Measurements from ENCODE around the gene TRAPPC2B. TPM values are rescaled to one million over a fixed set of nuclear protein-coding genes. Genes with fewer than 3 reads are reported as not detected.

The TRAPPC2B gene
- total and polyA plus RNA-seq, 2 of the 13 experiments (the other 11 are each of a cell fraction or from before 2014, with no cell fraction given) = 13.3 to 17.7 TPM

- H3K27ac ChIP-seq (ENCODE audit: extremely low read length, insufficient read depth, low read length) = no peak overlapping the region
- ATAC-seq = no peak
- no peak for FAIRE-seq
- intact Hi-C loops (cut with micrococcal nuclease; ENCODE audit: unreplicated experiment) (no loop called here), in situ Hi-C loops (cut with HindIII; ENCODE audit: extremely low pct_ligation_motif_present, low pct_unique_long_range_greater_than_20kb) (no loop called here)
- no peaks in the 10 kb centered on the region for H3K4me1 ChIP-seq (ENCODE audit: insufficient read depth, low read length)
- no TSS peak for BruUV-seq (replicated peaks)
- peaks cover 0 to 3% of the 10 kb centered on the region in 2 experiments; a peak in 2 of 5 replicates for H3K27me3 ChIP-seq (ENCODE audit: control insufficient read depth in 1 of 2, insufficient read depth in 2 of 2, low read length in 2 of 2)
- no peak overlapping the region for H3K4me2 ChIP-seq (ENCODE audit: low read depth, low read length)
- no peaks in the 10 kb centered on the region for H4K20me1 ChIP-seq (ENCODE audit: insufficient read depth, low read length)
- no peak for DNase-seq (ENCODE audit: low spot score)
- no peak overlapping the region for H3K4me3 ChIP-seq (replicated peaks in 1 of 3; ENCODE audit: insufficient read depth in 1 of 3, low read depth in 2 of 3, low read length in 3 of 3)
- H3K9ac ChIP-seq (ENCODE audit: insufficient read depth, low read depth, low read length) = no peak overlapping the region
- ChIA-PET POLR2A (no interaction called here), CTCF (ENCODE audit: low intra/inter-chr PET ratio, low total read pairs) (no interaction called here)
- H2AFZ ChIP-seq (ENCODE audit: low read length) = no peak overlapping the region
- TF ChIP-seq EHMT2 (IDR thresholded peaks at IDR 0.05; ENCODE audit: borderline replicate concordance, low read depth, low read length) = no peak
- TF ChIP-seq ZNF383 (CRISPR knock-in tag; IDR thresholded peaks at IDR 0.05; ENCODE audit: borderline replicate concordance) = no peak
- TF ChIP-seq ZBTB26 (CRISPR knock-in tag; IDR thresholded peaks at IDR 0.05; ENCODE audit: borderline replicate concordance) = no peak
- no peak for TF ChIP-seq ZNF180 (CRISPR knock-in tag; IDR thresholded peaks at IDR 0.05; ENCODE audit: borderline replicate concordance, low read depth)
- no peaks in the 10 kb centered on the region for H3K36me3 ChIP-seq (replicated peaks in 1 of 2; ENCODE audit: control insufficient read depth in 1 of 2, insufficient read depth in 2 of 2, low read length in 2 of 2)
- WGBS (ENCODE audit: low lambda C conversion rate) = 12% methylated on average over 6 of the region's 6 CpGs
- no peaks in the 10 kb centered on the region for H3K9me3 ChIP-seq (ENCODE audit: low read length)
- no peaks in the 10 kb centered on the region for H3K79me2 ChIP-seq (ENCODE audit: insufficient read depth, low read length)
Measured at GRCh38 chr19:57342582-57342981, 20.8 kb upstream of the TRAPPC2B start.

- peaks cover 21% of the 10 kb centered on the region for H3K4me1 ChIP-seq (ENCODE audit: insufficient read depth, low read length)
- no peak for DNase-seq (ENCODE audit: low spot score)
- no peak overlapping the region for H3K27ac ChIP-seq (ENCODE audit: extremely low read length, insufficient read depth, low read length)
- POLR2A ChIA-PET = interaction anchor here (0.6 kb wide), 1 partner anchor 87 kb away, joined by 3 read pairs; no protein-coding TSS in a partner anchor
- ATAC-seq = no peak
- no peak for FAIRE-seq
- no peaks in the 10 kb centered on the region for H3K9me3 ChIP-seq (ENCODE audit: low read length)
- H3K36me3 ChIP-seq (replicated peaks in 1 of 2; ENCODE audit: control insufficient read depth in 1 of 2, insufficient read depth in 2 of 2, low read length in 2 of 2) = peaks cover 0 to 3% of the 10 kb centered on the region in 2 experiments; a peak in 1 of 5 replicates
- in situ Hi-C loops (cut with HindIII; ENCODE audit: extremely low pct_ligation_motif_present, low pct_unique_long_range_greater_than_20kb) = no loop called here
- WGBS (ENCODE audit: low lambda C conversion rate) = 41% methylated on average over 3 of the region's 3 CpGs
- H3K4me2 ChIP-seq (ENCODE audit: low read depth, low read length) = no peak overlapping the region
- H4K20me1 ChIP-seq (ENCODE audit: insufficient read depth, low read length) = no peaks in the 10 kb centered on the region
- peaks cover 21% of the 10 kb centered on the region for H3K79me2 ChIP-seq (ENCODE audit: insufficient read depth, low read length)
- no peak overlapping the region for H3K4me3 ChIP-seq (replicated peaks in 1 of 3; ENCODE audit: insufficient read depth in 1 of 3, low read depth in 2 of 3, low read length in 3 of 3)
- CTCF ChIA-PET (ENCODE audit: low intra/inter-chr PET ratio, low total read pairs) = no interaction called here
- H3K9ac ChIP-seq (ENCODE audit: insufficient read depth, low read depth, low read length) = no peak overlapping the region
- no TSS peak for BruUV-seq (replicated peaks)
- H3K27me3 ChIP-seq (ENCODE audit: control insufficient read depth in 1 of 2, insufficient read depth in 2 of 2, low read length in 2 of 2) = peaks cover 0 to 3% of the 10 kb centered on the region in 2 experiments; a peak in 2 of 5 replicates
- intact Hi-C loops (cut with micrococcal nuclease; ENCODE audit: unreplicated experiment) = no loop called here
- H2AFZ ChIP-seq (ENCODE audit: low read length) = no peak overlapping the region
- TF ChIP-seq ZNF773 (CRISPR knock-in tag; IDR thresholded peaks at IDR 0.05; ENCODE audit: borderline replicate concordance) (no peak), ZFP62 (CRISPR knock-in tag; IDR thresholded peaks at IDR 0.05) (no peak), GTF2F1 (IDR thresholded peaks at IDR 0.05; ENCODE audit: low read length) (no peak), GLI4 (CRISPR knock-in tag; IDR thresholded peaks at IDR 0.05; ENCODE audit: borderline replicate concordance) (no peak), STAT6 (CRISPR knock-in tag; IDR thresholded peaks at IDR 0.05; ENCODE audit: borderline replicate concordance) (no peak), ELF4 (CRISPR knock-in tag; IDR thresholded peaks at IDR 0.05; ENCODE audit: borderline replicate concordance) (no peak), AFF4 (CRISPR knock-in tag; IDR thresholded peaks at IDR 0.05) (no peak)
Measured at GRCh38 chr19:57348136-57348535, 15.2 kb upstream of the TRAPPC2B start.
